Activated naive CD4-positive, alpha-beta T cell treated with anti-CD3 and anti-CD28 coated beads, Interleukin-2, amount 50 U/mL, for 72 hours (primary cell): Measurements from ENCODE around the gene GATB. TPM values are rescaled to one million over a fixed set of nuclear protein-coding genes. Genes with fewer than 3 reads are reported as not detected.

Experiments
- ATAC-seq, 2 donors: fragments of 150-1000 bp; cut with Tn5 transposase; 2 replicates each; pipeline ENCODE4 v1.10.0; 2021; ENCODE audit warnings: mild to moderate bottlenecking in 2 of 2, moderate library complexity in 2 of 2
- DNase-seq, 2 donors: peaks; one replicate each; pipeline ENCODE4 v3.0.0; 2021 to 2022; ENCODE audit warnings: low spot score in 2 of 2
- H3K27ac Mint-ChIP-seq, 2 donors: one replicate each; pipeline ENCODE4 v1.8.0; 2022; ENCODE audit warnings: mild to moderate bottlenecking in 2 of 2, mixed read lengths in 2 of 2
- H3K36me3 Mint-ChIP-seq, 2 donors: one replicate each; pipeline ENCODE4 v1.8.0; 2022; ENCODE audit warnings: mixed read lengths in 2 of 2
- H3K9me3 Mint-ChIP-seq, 2 donors: one replicate each; pipeline ENCODE4 v1.8.0; 2022; ENCODE audit warnings: mixed read lengths in 2 of 2
- total RNA-seq, 2 donors: library from RNA; stranded (reverse); gene quantifications; one replicate each; pipeline ENCODE4 v1.2.3, GENCODE V29; 2022

Gene GATB
- total RNA-seq, 2 donors from 2014 or later: 23.0 to 30.1 TPM

DNA sequence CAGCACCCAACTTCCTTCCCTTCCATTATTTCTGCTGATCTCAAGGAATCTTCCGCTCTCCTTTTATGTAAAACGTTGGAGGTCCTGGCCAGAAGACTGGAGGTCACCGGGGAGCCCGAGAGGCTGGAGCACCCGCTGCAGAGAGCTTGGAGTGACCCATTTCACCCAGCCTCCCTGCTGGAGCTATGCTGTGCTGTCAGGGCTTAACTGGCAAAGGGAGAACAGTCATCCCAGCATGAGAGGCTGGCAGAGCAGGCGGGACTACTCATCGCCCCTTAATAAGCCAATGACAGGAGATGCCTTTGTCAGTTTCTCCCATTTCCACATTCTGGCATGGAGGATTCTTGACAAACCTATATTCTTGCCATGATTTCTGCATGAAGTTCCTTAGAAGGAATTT lies 98.9 kb downstream of the GATB start:
- Mint-ChIP-seq H3K27ac (no peak overlapping the region), H3K36me3 (peaks cover 4 to 14% of the 10 kb centered on the region in 2 donors), H3K9me3 (peaks cover 4 to 17% of the 10 kb centered on the region in 2 donors)
- DNase-seq (no peak), ATAC-seq (no peak)

DNA sequence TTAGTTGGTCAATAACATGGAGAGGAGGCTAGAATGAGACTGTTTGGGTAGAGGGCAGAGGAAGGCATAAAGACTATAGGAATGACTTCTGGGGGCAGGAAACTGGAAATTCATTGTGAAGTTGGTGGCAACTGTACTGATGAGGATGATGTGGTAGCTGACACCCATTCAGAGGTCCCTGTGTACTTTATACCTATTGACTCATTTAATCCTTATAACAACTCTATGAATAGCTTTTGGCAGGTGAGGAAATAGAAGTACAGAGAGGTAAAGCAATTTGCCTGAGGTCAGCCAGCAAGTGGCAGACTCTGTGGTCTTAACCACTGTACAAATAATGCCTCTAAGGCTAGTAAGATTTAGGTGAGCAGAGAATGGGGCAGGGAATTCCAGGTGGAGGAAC lies 100.1 kb downstream of the GATB start:
- Mint-ChIP-seq H3K27ac (peak overlapping the region; percentile 37 to 77), H3K36me3 (peaks cover 4 to 14% of the 10 kb centered on the region in 2 donors), H3K9me3 (peaks cover 4 to 17% of the 10 kb centered on the region in 2 donors)
- no peak for ATAC-seq
- no peak for DNase-seq

GRCh38 chr4:151659601-151660364 lies 101.0 kb downstream of the GATB start:
- Mint-ChIP-seq H3K36me3 (peaks cover 4 to 14% of the 10 kb centered on the region in 2 donors), H3K27ac (peak overlapping the region; percentile 77 to 94), H3K9me3 (peaks cover 4 to 17% of the 10 kb centered on the region in 2 donors)
- no peak for ATAC-seq
- no peak for DNase-seq

DNA sequence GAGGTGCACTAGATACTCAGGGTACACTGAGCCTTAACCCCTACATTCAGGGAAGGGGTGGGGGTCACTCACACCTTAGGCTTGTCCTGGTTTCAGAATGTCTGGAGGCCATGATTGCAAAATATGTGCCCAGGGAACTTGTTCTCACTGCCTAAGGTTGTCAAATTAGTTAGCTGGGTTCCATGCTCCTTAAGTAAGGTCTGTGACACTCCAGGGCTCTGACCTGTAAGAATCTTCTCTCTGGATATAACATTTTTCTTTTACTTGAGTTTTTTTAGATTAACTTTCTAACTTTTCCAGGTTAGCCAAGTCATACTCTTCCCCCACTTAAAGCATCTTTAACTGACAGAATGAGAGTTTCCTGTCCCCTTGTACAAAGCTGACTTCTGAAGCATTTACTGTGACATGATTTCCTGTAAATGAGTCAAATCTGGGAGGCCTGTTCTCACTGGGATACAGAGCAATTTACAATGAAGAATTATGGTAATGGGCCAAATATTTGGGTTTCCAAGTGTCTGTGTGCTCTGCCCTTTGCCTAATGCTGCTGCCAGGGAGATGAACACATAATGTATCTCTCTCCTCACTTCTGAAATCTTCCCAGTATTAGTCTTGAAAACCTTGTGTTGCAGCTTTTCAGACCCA lies 101.7 kb downstream of the GATB start:
- peaks cover 4 to 17% of the 10 kb centered on the region in 2 donors for H3K9me3 Mint-ChIP-seq
- peak overlapping the region; percentile 77 to 94 for H3K27ac Mint-ChIP-seq
- DNase-seq (no peak), ATAC-seq (peak; percentile 79 to 83)
- H3K36me3 Mint-ChIP-seq: peaks cover 4 to 14% of the 10 kb centered on the region in 2 donors

GRCh38 chr4:151657896-151658295 lies 102.9 kb downstream of the GATB start:
- Mint-ChIP-seq H3K9me3 (peaks cover 4 to 17% of the 10 kb centered on the region in 2 donors), H3K27ac (peak overlapping the region; percentile 73 to 77), H3K36me3 (peaks cover 4 to 14% of the 10 kb centered on the region in 2 donors)
- DNase-seq (no peak), ATAC-seq (no peak)

DNA sequence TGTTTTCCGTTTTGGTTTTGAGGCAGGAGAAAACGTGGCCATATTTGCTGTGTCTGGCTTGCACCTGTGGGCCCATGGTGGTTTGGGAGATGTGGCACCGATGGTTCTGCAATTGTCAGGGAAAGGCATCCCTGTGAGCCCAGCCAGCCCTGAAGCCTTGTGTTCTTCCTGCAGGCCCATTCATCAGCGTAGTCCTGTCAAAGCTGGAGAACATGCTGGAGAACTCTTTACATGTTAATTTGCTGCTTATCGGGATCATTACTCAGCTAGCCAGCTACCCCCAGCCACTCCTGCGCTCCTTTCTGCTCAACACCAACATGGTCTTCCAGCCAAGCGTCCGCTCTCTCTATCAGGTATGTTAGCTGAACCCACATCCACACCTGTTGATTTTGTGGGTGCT lies 104.7 kb downstream of the GATB start:
- H3K36me3 Mint-ChIP-seq: peaks cover 4 to 14% of the 10 kb centered on the region in 2 donors
- ATAC-seq (no peak), DNase-seq (no peak)
- H3K27ac Mint-ChIP-seq: no peak overlapping the region
- H3K9me3 Mint-ChIP-seq: peaks cover 4 to 17% of the 10 kb centered on the region in 2 donors

DNA sequence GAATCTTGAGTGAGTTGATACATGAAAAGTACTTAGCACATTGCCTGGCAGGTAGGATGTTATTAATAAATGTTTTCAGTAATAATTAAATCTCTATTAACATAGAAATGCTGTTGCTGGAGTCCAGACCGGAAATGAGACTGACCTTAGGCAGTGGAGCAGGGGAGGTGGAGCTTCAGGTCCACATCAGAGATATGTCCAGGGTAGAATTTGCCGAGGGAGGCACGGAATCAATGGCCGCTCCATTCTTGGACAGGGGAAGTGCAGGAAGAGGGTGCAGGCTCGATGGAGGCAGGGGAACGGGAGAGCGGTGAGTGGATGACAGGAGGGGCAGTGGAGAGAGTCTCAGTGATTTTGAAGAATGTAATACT lies 107.3 kb downstream of the GATB start:
- Mint-ChIP-seq H3K36me3 (peaks cover 0 to 6% of the 10 kb centered on the region in 2 donors), H3K9me3 (peaks cover 4 to 7% of the 10 kb centered on the region in 2 donors), H3K27ac (no peak overlapping the region)
- DNase-seq (no peak), ATAC-seq (no peak)

- Mint-ChIP-seq H3K9me3 (peaks cover 0 to 4% of the 10 kb centered on the region in 2 donors), H3K36me3 (peaks cover 0 to 5% of the 10 kb centered on the region in 2 donors), H3K27ac (no peak overlapping the region)
- ATAC-seq: peak in 1 of 2 donors; percentile 37
- no peak for DNase-seq
These were observed 107.8 kb downstream of the GATB start for GRCh38 chr4:151652841-151653547.

GRCh38 chr4:151651496-151651895 lies 109.3 kb downstream of the GATB start:
- DNase-seq (no peak), ATAC-seq (no peak)
- no peaks in the 10 kb centered on the region for H3K9me3 Mint-ChIP-seq
- H3K27ac Mint-ChIP-seq: peak overlapping the region in 1 of 2 donors; percentile 19
- no peaks in the 10 kb centered on the region for H3K36me3 Mint-ChIP-seq

DNA sequence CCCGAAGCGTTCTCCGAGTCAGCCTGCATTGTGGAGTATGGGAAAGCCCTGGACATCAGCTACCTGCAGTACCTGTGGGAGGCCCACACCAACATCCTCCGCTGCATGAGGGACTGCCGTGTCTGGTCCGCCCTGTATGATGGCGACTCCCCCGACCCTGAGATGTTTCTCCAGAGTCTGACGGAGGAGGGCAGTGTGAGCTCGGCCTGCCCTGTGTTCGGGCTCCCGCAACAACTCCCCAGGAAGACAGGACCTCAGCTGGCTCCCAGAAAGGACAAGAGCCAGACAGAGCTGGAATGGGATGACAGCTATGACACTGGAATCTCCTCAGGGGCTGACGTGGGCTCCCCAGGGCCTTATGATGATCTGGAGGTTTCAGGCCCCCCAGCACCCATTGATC lies 111.3 kb downstream of the GATB start:
- ATAC-seq: no peak
- H3K9me3 Mint-ChIP-seq: no peaks in the 10 kb centered on the region
- no peak for DNase-seq
- no peaks in the 10 kb centered on the region for H3K36me3 Mint-ChIP-seq
- no peak overlapping the region for H3K27ac Mint-ChIP-seq

DNA sequence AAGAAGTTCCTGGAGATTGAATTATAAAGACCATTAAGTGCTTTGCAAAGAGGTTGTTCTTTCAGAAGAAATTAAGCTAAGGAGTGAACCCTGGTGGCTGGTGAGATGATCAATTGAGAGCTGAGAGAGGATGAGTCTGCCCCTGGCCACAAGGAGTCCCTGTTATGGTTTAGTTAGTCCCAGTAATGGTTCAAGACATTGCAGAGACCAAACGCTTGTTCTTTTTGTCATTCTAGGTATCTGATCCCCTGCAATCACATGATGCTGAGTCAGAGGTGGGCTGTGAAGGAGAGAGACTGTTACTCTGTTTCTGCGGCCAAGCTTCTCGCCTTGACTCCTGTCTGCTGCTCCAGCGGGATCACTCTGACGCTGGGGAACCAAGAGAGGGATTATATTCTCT lies 114.5 kb downstream of the GATB start:
- H3K36me3 Mint-ChIP-seq: no peaks in the 10 kb centered on the region
- no peak overlapping the region for H3K27ac Mint-ChIP-seq
- no peaks in the 10 kb centered on the region for H3K9me3 Mint-ChIP-seq
- DNase-seq (no peak), ATAC-seq (no peak)

- ATAC-seq: no peak
These were observed 116.2 kb downstream of the GATB start for GRCh38 chr4:151644622-151645021.

DNA sequence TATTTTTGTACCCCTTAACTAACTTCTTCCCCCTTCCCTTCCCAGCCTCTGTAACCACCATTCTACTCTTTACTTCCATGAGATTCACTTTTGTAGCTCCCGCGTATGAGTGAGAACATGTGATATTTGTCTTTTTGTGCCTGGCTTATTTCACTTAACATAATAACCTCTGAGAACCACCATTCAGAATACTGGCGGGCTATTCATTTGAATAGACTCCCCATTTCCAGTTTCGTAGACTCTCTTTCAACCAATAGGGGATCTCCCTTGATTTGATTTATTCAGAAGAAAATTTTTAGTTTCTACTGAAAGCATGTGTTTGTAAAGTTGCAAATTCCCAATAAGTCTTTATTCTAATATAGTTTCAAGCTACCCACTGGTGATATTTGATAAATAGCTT lies 117.2 kb downstream of the GATB start:
- H3K9me3 Mint-ChIP-seq: no peaks in the 10 kb centered on the region
- DNase-seq (no peak), ATAC-seq (no peak)
- no peaks in the 10 kb centered on the region for H3K36me3 Mint-ChIP-seq
- H3K27ac Mint-ChIP-seq: no peak overlapping the region

More at GRCh38 chr4:151644622-151645021, 116.2 kb downstream of the GATB start:
- Mint-ChIP-seq H3K27ac (no peak overlapping the region), H3K9me3 (no peaks in the 10 kb centered on the region), H3K36me3 (no peaks in the 10 kb centered on the region)
- peak in 1 of 2 donors; percentile 36 for DNase-seq

GRCh38 chr4:151641983-151642382 lies 118.8 kb downstream of the GATB start:
- H3K36me3 Mint-ChIP-seq: no peaks in the 10 kb centered on the region
- no peaks in the 10 kb centered on the region for H3K9me3 Mint-ChIP-seq
- DNase-seq (no peak), ATAC-seq (no peak)
- H3K27ac Mint-ChIP-seq: no peak overlapping the region

DNA sequence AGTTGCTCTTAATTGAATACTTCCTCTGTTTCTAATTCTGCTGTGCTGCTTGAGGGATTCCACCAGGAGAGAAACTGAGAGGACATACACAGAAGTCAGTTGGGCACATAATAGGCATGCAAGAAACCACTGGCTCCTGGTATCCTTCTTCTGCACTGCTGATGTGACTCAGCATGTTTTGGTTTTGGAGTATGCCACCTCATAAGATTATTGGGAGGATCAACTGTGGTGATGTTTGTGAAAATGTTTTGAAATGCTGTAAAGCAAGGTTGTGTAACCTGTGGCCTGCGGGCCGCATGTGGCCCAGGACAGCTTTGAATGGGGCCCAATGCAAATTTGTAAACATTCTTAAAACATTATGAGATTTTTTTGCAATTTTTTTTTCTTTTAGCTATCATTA lies 119.6 kb downstream of the GATB start:
- ATAC-seq: no peak
- H3K36me3 Mint-ChIP-seq: no peaks in the 10 kb centered on the region
- no peak overlapping the region for H3K27ac Mint-ChIP-seq
- DNase-seq: no peak
- no peaks in the 10 kb centered on the region for H3K9me3 Mint-ChIP-seq

- H3K27ac Mint-ChIP-seq: no peak overlapping the region
- H3K9me3 Mint-ChIP-seq: no peaks in the 10 kb centered on the region
- H3K36me3 Mint-ChIP-seq: no peaks in the 10 kb centered on the region
- no peak for DNase-seq
- ATAC-seq: no peak
These were observed 120.4 kb downstream of the GATB start for GRCh38 chr4:151640381-151640780.

GRCh38 chr4:151638295-151638858 lies 122.4 kb downstream of the GATB start:
- Mint-ChIP-seq H3K36me3 (no peaks in the 10 kb centered on the region), H3K27ac (no peak overlapping the region), H3K9me3 (no peaks in the 10 kb centered on the region)
- DNase-seq (no peak), ATAC-seq (no peak)
